DOHH2 (cell line): Measurements from ENCODE around the gene OPN1SW.

Source experiments
- H3F3A ChIP-seq: fragments of 200-600 bp; sonication (generic), shearing (Covaris generic); 2 replicates; pipeline ENCODE4 v1.6.0; 2016; ENCODE audit warnings: antibody characterized with exemption, mild to moderate bottlenecking; ENCODE audit not compliant: control insufficient read depth, insufficient read depth
- H3K27ac ChIP-seq: fragments of 200-600 bp; sonication (generic); 2 replicates; pipeline ENCODE4 v1.5.1; 2014; ENCODE audit warnings: low read depth, mild to moderate bottlenecking, low read length, moderate library complexity
- H3K27me3 ChIP-seq: fragments of 200-600 bp; sonication (generic); 2 replicates; pipeline ENCODE4 v1.6.1; 2014; ENCODE audit warnings: mild to moderate bottlenecking, low read length, mixed read lengths; ENCODE audit not compliant: control insufficient read depth
- H3K36me3 ChIP-seq: fragments of 200-600 bp; sonication (generic); 2 replicates; pipeline ENCODE4 v1.6.1; 2014; ENCODE audit warnings: mild to moderate bottlenecking, low read length, moderate library complexity, mixed read lengths; ENCODE audit not compliant: control insufficient read depth
- H3K4me1 ChIP-seq: fragments of 200-600 bp; sonication (generic); 2 replicates; pipeline ENCODE4 v1.6.1; 2014; ENCODE audit warnings: mild to moderate bottlenecking, low read length, mixed read lengths; ENCODE audit not compliant: control insufficient read depth
- H3K4me2 ChIP-seq: fragments of 200-600 bp; sonication (generic); 2 replicates; pipeline ENCODE4 v1.6.0; 2014; ENCODE audit warnings: mild to moderate bottlenecking, low read length, moderate library complexity
- H3K4me3 ChIP-seq: fragments of 200-600 bp; sonication (generic); 2 replicates; pipeline ENCODE4 v1.5.1; 2014; ENCODE audit warnings: mild to moderate bottlenecking, low read length, mixed read lengths
- H3K79me2 ChIP-seq: fragments of 200-600 bp; sonication (generic); 2 replicates; pipeline ENCODE4 v1.6.1; 2014; ENCODE audit warnings: mild to moderate bottlenecking, low read length, mixed read lengths; ENCODE audit not compliant: control insufficient read depth
- H3K9me2 ChIP-seq: fragments of 200-600 bp; sonication (generic); replicated peaks from 2 replicates; pipeline ENCODE4 v1.6.1; 2014; ENCODE audit warnings: mild to moderate bottlenecking, low read length, mixed read lengths; ENCODE audit not compliant: control insufficient read depth
- H3K9me3 ChIP-seq: fragments of 200-600 bp; sonication (generic); 2 replicates; pipeline ENCODE4 v1.6.1; 2014; ENCODE audit warnings: antibody characterized with exemption, low read length, mixed read lengths; ENCODE audit not compliant: control insufficient read depth, insufficient read depth
- H4K20me1 ChIP-seq: fragments of 200-600 bp; sonication (generic); 2 replicates; pipeline ENCODE4 v1.6.0; 2014; ENCODE audit warnings: low read depth, mild to moderate bottlenecking, antibody characterized with exemption, low read length, moderate library complexity; ENCODE audit not compliant: control insufficient read depth, insufficient read depth
- CTCF ChIP-seq: fragments of 200-600 bp; sonication (generic); IDR thresholded peaks from one replicate; pipeline ENCODE4 v1.5.1; 2014; ENCODE audit warnings: antibody characterized with exemption, mild to moderate bottlenecking, low read depth, low read length; ENCODE audit not compliant: poor library complexity, severe bottlenecking
- EZH2phosphoT487 ChIP-seq: fragments of 200-600 bp; sonication (generic); IDR thresholded peaks from 2 replicates; pipeline ENCODE4 v1.6.1; 2017; ENCODE audit warnings: borderline replicate concordance, mild to moderate bottlenecking, antibody characterized with exemption, low read length, moderate library complexity, mixed read lengths

OPN1SW gene

GRCh38 chr7:128792471-128793180, 17.0 kb upstream of the OPN1SW start:
- Histone ChIP-seq H3K9me2 (no peaks in the 10 kb centered on the region), H3K9me3 (no peaks in the 10 kb centered on the region), H3K27me3 (peaks cover 26% of the 10 kb centered on the region), H3K4me2 (peak overlapping the region; percentile 91), H3K36me3 (peaks cover 9% of the 10 kb centered on the region; the same call in 1 of the 2 replicates), H4K20me1 (no peaks in the 10 kb centered on the region), H3K79me2 (peaks cover 4% of the 10 kb centered on the region; the same call in 1 of the 2 replicates), H3K4me3 (peak overlapping the region; percentile 86; the same call in 1 of the 2 replicates), H3K4me1 (peaks cover 26% of the 10 kb centered on the region), H3F3A (no peaks in the 10 kb centered on the region), H3K27ac (no peak overlapping the region)
- TF ChIP-seq CTCF: peak; percentile 20
- TF ChIP-seq EZH2phosphoT487: no peak

GRCh38 chr7:128791972-128792327, 16.4 kb upstream of the OPN1SW start:
- TF ChIP-seq CTCF (no peak), EZH2phosphoT487 (no peak)
- H3K4me1 ChIP-seq: peaks cover 26% of the 10 kb centered on the region
- H3K4me3 ChIP-seq: peak overlapping the region; percentile 86
- peak overlapping the region; percentile 91 for H3K4me2 ChIP-seq
- H4K20me1 ChIP-seq: no peaks in the 10 kb centered on the region
- peaks cover 4% of the 10 kb centered on the region; the same call in 1 of the 2 replicates for H3K79me2 ChIP-seq
- no peaks in the 10 kb centered on the region for H3K9me2 ChIP-seq
- H3F3A ChIP-seq: no peaks in the 10 kb centered on the region
- peaks cover 26% of the 10 kb centered on the region for H3K27me3 ChIP-seq
- H3K27ac ChIP-seq: no peak overlapping the region
- peaks cover 9% of the 10 kb centered on the region; the same call in 1 of the 2 replicates for H3K36me3 ChIP-seq
- H3K9me3 ChIP-seq: no peaks in the 10 kb centered on the region

- Histone ChIP-seq H3K9me3 (no peaks in the 10 kb centered on the region), H3K4me1 (peaks cover 26% of the 10 kb centered on the region), H3K27me3 (peaks cover 26% of the 10 kb centered on the region), H3F3A (no peaks in the 10 kb centered on the region), H3K79me2 (peaks cover 4% of the 10 kb centered on the region; the same call in 1 of the 2 replicates), H4K20me1 (no peaks in the 10 kb centered on the region), H3K4me3 (peak within 1 kb of the TSS; percentile 86), H3K9me2 (no peaks in the 10 kb centered on the region), H3K36me3 (peaks cover 9% of the 10 kb centered on the region; the same call in 1 of the 2 replicates), H3K27ac (no peak within 1 kb of the TSS), H3K4me2 (peak within 1 kb of the TSS; percentile 91)
- TF ChIP-seq EZH2phosphoT487 (no peak), CTCF (no peak)
Measured at GRCh38 chr7:128791121-128791971, 15.8 kb upstream of the OPN1SW start, which contains the start of gene CCDC136. CCDC136 (plus strand) TSS chr7:128791968; CDS start chr7:128792412, 444 bp downstream.
